SK-N-SH (cell line): Measurements from ENCODE around the gene RSPO4.

ENCODE experiments used
- ELF1 ChIP-seq: IDR thresholded peaks from 2 replicates; pipeline ENCODE4 v1.4.0; 2012
- TF ChIP-seq, protein P1 (sequence below): IDR thresholded peaks from 2 replicates; pipeline ENCODE4 v1.6.1; 2012; ENCODE audit warnings: mild to moderate bottlenecking, low read depth, low read length, moderate library complexity
- TF ChIP-seq, protein P2 (sequence below): fragments of 200-600 bp; sonication (generic); IDR thresholded peaks from 2 replicates; pipeline ENCODE4 v1.6.1; 2017; ENCODE audit warnings: antibody characterized with exemption, mild to moderate bottlenecking, moderate library complexity

DNA sequence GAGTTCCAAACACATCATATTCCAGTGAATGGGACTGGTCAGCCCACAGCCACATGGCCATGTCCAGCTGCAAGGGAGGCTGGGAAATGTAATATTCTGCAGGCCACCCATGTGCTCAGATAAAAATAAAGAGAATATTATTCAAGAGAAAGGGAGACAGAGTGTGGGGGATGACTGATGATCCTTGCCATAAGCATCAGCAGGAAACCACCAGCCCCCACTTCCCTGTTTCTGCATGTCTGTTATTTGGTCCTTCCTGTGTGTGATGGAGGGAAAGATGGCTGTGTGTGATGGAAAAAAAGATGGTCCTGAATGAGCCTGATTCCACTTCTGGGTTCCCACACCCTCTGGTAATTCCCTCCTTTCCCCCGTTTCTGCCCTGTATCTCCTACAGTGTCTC, 13.1 kb upstream of the RSPO4 start:
- TF ChIP-seq, protein P1, sequence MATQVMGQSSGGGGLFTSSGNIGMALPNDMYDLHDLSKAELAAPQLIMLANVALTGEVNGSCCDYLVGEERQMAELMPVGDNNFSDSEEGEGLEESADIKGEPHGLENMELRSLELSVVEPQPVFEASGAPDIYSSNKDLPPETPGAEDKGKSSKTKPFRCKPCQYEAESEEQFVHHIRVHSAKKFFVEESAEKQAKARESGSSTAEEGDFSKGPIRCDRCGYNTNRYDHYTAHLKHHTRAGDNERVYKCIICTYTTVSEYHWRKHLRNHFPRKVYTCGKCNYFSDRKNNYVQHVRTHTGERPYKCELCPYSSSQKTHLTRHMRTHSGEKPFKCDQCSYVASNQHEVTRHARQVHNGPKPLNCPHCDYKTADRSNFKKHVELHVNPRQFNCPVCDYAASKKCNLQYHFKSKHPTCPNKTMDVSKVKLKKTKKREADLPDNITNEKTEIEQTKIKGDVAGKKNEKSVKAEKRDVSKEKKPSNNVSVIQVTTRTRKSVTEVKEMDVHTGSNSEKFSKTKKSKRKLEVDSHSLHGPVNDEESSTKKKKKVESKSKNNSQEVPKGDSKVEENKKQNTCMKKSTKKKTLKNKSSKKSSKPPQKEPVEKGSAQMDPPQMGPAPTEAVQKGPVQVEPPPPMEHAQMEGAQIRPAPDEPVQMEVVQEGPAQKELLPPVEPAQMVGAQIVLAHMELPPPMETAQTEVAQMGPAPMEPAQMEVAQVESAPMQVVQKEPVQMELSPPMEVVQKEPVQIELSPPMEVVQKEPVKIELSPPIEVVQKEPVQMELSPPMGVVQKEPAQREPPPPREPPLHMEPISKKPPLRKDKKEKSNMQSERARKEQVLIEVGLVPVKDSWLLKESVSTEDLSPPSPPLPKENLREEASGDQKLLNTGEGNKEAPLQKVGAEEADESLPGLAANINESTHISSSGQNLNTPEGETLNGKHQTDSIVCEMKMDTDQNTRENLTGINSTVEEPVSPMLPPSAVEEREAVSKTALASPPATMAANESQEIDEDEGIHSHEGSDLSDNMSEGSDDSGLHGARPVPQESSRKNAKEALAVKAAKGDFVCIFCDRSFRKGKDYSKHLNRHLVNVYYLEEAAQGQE: no peak
- TF ChIP-seq, protein P2, sequence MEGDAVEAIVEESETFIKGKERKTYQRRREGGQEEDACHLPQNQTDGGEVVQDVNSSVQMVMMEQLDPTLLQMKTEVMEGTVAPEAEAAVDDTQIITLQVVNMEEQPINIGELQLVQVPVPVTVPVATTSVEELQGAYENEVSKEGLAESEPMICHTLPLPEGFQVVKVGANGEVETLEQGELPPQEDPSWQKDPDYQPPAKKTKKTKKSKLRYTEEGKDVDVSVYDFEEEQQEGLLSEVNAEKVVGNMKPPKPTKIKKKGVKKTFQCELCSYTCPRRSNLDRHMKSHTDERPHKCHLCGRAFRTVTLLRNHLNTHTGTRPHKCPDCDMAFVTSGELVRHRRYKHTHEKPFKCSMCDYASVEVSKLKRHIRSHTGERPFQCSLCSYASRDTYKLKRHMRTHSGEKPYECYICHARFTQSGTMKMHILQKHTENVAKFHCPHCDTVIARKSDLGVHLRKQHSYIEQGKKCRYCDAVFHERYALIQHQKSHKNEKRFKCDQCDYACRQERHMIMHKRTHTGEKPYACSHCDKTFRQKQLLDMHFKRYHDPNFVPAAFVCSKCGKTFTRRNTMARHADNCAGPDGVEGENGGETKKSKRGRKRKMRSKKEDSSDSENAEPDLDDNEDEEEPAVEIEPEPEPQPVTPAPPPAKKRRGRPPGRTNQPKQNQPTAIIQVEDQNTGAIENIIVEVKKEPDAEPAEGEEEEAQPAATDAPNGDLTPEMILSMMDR: no peak
- TF ChIP-seq ELF1: no peak
